ENCODE data around the gene ZSCAN12.
"Not testable (repeated sequence)": the region's sequence is repeated elsewhere in the genome, so short reads cannot be mapped to it uniquely, and the experiment has no call there.

ZSCAN12 gene

GRCh38 chr6:28393912-28394662, 5.5 kb downstream of the ZSCAN12 start:
- DNase-seq (ENCODE audit: low spot score), result no peak

- no peak for DNase-seq (ENCODE audit: low spot score)
These were observed 8.9 kb downstream of the ZSCAN12 start for GRCh38 chr6:28390688-28391087.

GRCh38 chr6:28384143-28384533, 15.4 kb downstream of the ZSCAN12 start:
- no peak for DNase-seq (ENCODE audit: low spot score)

- DNase-seq (ENCODE audit: low spot score), result peak; percentile 67
These were observed 16.1 kb downstream of the ZSCAN12 start for GRCh38 chr6:28383235-28384142.

GRCh38 chr6:28380381-28380780, 19.2 kb downstream of the ZSCAN12 start:
- DNase-seq (ENCODE audit: low spot score), result no peak

- no peak for DNase-seq (ENCODE audit: low spot score)
These were observed 20.9 kb downstream of the ZSCAN12 start for GRCh38 chr6:28378644-28379043.

- DNase-seq (ENCODE audit: low spot score), result no peak
These were observed 21.7 kb downstream of the ZSCAN12 start for GRCh38 chr6:28377879-28378278.

GRCh38 chr6:28373925-28374324, 25.6 kb downstream of the ZSCAN12 start:
- DNase-seq (ENCODE audit: low spot score), result no peak

- no peak for DNase-seq (ENCODE audit: low spot score)
These were observed 27.7 kb downstream of the ZSCAN12 start for GRCh38 chr6:28371706-28372451.

GRCh38 chr6:28371280-28371679, 28.3 kb downstream of the ZSCAN12 start:
- DNase-seq (ENCODE audit: low spot score), result no peak

- no peak for DNase-seq (ENCODE audit: low spot score)
These were observed 29.1 kb downstream of the ZSCAN12 start for GRCh38 chr6:28370440-28370839.

- DNase-seq (ENCODE audit: low spot score), result no peak
These were observed 30.1 kb downstream of the ZSCAN12 start for GRCh38 chr6:28369463-28369862.

GRCh38 chr6:28368522-28368921, 31.0 kb downstream of the ZSCAN12 start:
- DNase-seq (ENCODE audit: low spot score), result no peak

GRCh38 chr6:28365590-28365989, 34.0 kb downstream of the ZSCAN12 start:
- not testable (repeated sequence) for DNase-seq (ENCODE audit: low spot score)

GRCh38 chr6:28360961-28361360, 38.6 kb downstream of the ZSCAN12 start:
- no peak for DNase-seq (ENCODE audit: low spot score)

- DNase-seq (ENCODE audit: low spot score), result not testable (repeated sequence)
These were observed 40.0 kb downstream of the ZSCAN12 start for GRCh38 chr6:28359562-28359961.

GRCh38 chr6:28357036-28357435, 42.5 kb downstream of the ZSCAN12 start:
- DNase-seq (ENCODE audit: low spot score), result no peak

GRCh38 chr6:28356666-28357020, 42.9 kb downstream of the ZSCAN12 start:
- DNase-seq (ENCODE audit: low spot score), result no peak

GRCh38 chr6:28355743-28356665, 43.5 kb downstream of the ZSCAN12 start:
- peak; percentile 76 for DNase-seq (ENCODE audit: low spot score)

- DNase-seq (ENCODE audit: low spot score), result no peak
These were observed 44.6 kb downstream of the ZSCAN12 start for GRCh38 chr6:28354688-28355554.

Measured in AG08396 (cell line).